ENCODE data around the gene TMEM74B. TPM values are rescaled to one million over a fixed set of nuclear protein-coding genes. Genes with fewer than 3 reads are reported as not detected.

TMEM74B gene
- total and polyA plus RNA-seq, 2 of the 8 experiments (the other 6 are each of a cell fraction or from before 2014, with no cell fraction given) = 4.0 to 6.4 TPM

GRCh38 chr20:1169224-1169623 is 15.6 kb downstream of the TMEM74B start (continued):
- no peak for TF ChIP-seq MAFK (IDR thresholded peaks at IDR 0.05; ENCODE audit: low read depth, low read length)
- no peak for TF ChIP-seq POLR2A (IDR thresholded peaks at IDR 0.05; ENCODE audit: control extremely low read depth in 1 of 2, low read depth in 2 of 2, low read length in 2 of 2)
- TF ChIP-seq SP1 (IDR thresholded peaks at IDR 0.05; ENCODE audit: low read depth, low read length) = no peak
- no peak for TF ChIP-seq EZH2 (IDR thresholded peaks at IDR 0.05; ENCODE audit: low read depth, low read length, severe bottlenecking)
